MCF 10A (cell line): Measurements from ENCODE around the gene FBXL14. TPM values are rescaled to one million over a fixed set of nuclear protein-coding genes. Genes with fewer than 3 reads are reported as not detected.

Experiments used
- BruUV-seq: library from RNA; stranded (reverse); fragments of 400-500 nt; replicated peaks from 2 replicates; lab custom pipeline; 2021; lab: Mats Ljungman, UMichigan
- CTCF ChIA-PET: fragments of 300-600 bp; sonication (Branson Sonifier 250); formaldehyde crosslinking; extraction: SDS; loops from one replicate; lab custom pipeline; 2021; ENCODE audit warnings: antibody characterized with exemption, inconsistent platforms; lab: Yijun Ruan, JAX
- POLR2A ChIA-PET: fragments of 300-600, 350-650 bp; sonication (Branson Sonifier 250); formaldehyde crosslinking; extraction: SDS; loops from one replicate; lab custom pipeline; 2020; ENCODE audit warnings: antibody characterized with exemption, inconsistent platforms; lab: Yijun Ruan, JAX
- DNase-seq: peaks from one replicate; pipeline ENCODE4 v3.0.0-alpha.2; 2018; ENCODE audit not compliant: unreplicated experiment
- H3K27ac Mint-ChIP-seq: one replicate; pipeline ENCODE4 v1.8.0; 2022; ENCODE audit warnings: mild to moderate bottlenecking, low read depth, mixed read lengths; ENCODE audit not compliant: unreplicated experiment
- H3K27me3 Mint-ChIP-seq: one replicate; pipeline ENCODE4 v1.8.0; 2022; ENCODE audit warnings: mixed read lengths; ENCODE audit not compliant: insufficient read depth, unreplicated experiment
- H3K36me3 Mint-ChIP-seq: one replicate; pipeline ENCODE4 v1.8.0; 2022; ENCODE audit warnings: mild to moderate bottlenecking, moderate library complexity, mixed read lengths; ENCODE audit not compliant: insufficient read depth, unreplicated experiment
- H3K4me1 Mint-ChIP-seq: one replicate; pipeline ENCODE4 v1.8.0; 2022; ENCODE audit warnings: mixed read lengths; ENCODE audit not compliant: insufficient read depth, unreplicated experiment
- H3K4me3 Mint-ChIP-seq: one replicate; pipeline ENCODE4 v1.8.0; 2022; ENCODE audit warnings: mild to moderate bottlenecking, moderate library complexity, mixed read lengths; ENCODE audit not compliant: unreplicated experiment
- H3K9me3 Mint-ChIP-seq: one replicate; pipeline ENCODE4 v1.8.0; 2022; ENCODE audit warnings: mixed read lengths; ENCODE audit not compliant: unreplicated experiment
- intact Hi-C: fragments of 100-400 bp; cut with micrococcal nuclease; formaldehyde crosslinking; loops from 2 replicates; pipeline ENCODE4 v1.14.1; 2022
- total RNA-seq: library from RNA; stranded (reverse); gene quantifications from 2 replicates; pipeline ENCODE4 v1.2.3, GENCODE V29; 2022
- TF ChIP-seq, protein P1 (sequence below): fragments of 200-600 bp; IDR thresholded peaks from one replicate; pipeline ENCODE4 v1.8.0; 2022; ENCODE audit warnings: antibody characterized with exemption, mild to moderate bottlenecking; ENCODE audit not compliant: unreplicated experiment

The FBXL14 gene
- total RNA-seq, 1 experiment from 2014 or later: 9.4 TPM

DNA sequence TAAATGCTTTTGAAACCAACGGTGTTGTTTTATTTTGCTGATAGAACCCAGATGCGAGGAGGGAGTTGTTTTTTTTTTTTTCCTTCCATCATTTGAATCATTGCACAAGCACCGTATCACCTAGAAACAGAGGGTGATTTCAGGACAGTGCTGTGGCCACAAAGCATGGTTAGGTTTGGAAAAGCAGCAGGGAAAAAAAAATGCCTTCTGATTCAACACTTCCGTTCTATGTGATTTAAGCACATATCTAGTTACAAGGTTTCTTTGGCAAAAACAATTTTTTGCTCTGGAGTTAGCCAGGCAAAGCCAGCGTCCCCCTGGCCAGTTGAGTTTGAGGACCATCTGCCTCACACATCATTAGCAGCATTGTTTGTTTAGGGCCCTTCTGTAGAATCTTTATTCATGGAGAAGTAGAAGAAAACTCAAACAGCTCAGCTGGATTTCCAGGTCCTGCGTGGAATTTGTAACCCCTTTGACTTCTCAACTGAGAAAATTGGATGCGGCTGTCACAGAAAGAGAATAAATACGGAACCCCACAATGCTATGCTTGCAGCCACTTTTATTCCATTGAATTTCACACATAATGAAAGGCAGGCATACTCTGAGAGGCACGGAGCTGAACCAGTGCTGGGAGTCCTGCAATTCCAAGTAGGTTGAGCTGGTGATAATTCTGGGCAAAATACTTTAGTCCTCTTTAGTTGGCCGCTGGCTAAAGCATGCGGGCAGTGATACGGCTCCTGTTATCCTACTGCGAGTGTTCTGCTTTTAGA, 17.6 kb upstream of the FBXL14 start:
- Mint-ChIP-seq H3K27me3 (no peaks in the 10 kb centered on the region), H3K4me3 (no peak overlapping the region)

DNA sequence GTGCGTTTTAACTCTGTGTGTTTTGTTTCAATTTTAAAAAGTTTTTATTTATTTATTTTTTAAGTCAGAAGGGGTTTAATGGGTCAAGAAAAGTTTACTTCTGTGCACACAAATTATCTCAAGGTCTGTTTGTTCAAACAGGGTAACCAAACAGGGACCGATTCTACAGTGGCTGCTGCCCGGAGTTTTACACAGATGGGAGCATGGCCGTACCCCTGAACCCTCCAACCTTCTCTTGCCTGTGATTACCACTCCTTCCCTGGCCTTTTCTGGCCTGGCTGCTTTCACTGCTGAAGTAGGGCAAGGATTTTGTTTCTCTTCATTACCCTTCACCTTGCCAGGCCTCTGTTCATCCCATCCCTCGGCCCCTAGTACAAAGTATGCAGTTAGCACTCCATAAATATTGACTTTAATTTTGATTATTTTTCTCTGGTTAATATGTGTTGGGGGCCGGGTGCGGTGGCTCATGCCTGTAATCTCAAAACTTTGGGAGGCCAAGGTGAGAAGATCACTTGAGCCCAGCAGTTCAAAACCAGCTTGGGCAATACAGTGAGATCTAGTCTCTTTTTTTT, 15.8 kb upstream of the FBXL14 start:
- CTCF ChIA-PET: interaction anchor here (0.6 kb wide), 1 partner anchor 9 kb away, joined by 6 read pairs; no protein-coding TSS in a partner anchor
- H3K36me3 Mint-ChIP-seq: peaks cover 10% of the 10 kb centered on the region
- H3K27ac Mint-ChIP-seq: no peak overlapping the region
- no peak for DNase-seq
- no peak overlapping the region for H3K4me3 Mint-ChIP-seq
- TF ChIP-seq, protein P1, sequence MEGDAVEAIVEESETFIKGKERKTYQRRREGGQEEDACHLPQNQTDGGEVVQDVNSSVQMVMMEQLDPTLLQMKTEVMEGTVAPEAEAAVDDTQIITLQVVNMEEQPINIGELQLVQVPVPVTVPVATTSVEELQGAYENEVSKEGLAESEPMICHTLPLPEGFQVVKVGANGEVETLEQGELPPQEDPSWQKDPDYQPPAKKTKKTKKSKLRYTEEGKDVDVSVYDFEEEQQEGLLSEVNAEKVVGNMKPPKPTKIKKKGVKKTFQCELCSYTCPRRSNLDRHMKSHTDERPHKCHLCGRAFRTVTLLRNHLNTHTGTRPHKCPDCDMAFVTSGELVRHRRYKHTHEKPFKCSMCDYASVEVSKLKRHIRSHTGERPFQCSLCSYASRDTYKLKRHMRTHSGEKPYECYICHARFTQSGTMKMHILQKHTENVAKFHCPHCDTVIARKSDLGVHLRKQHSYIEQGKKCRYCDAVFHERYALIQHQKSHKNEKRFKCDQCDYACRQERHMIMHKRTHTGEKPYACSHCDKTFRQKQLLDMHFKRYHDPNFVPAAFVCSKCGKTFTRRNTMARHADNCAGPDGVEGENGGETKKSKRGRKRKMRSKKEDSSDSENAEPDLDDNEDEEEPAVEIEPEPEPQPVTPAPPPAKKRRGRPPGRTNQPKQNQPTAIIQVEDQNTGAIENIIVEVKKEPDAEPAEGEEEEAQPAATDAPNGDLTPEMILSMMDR: no peak
- H3K27me3 Mint-ChIP-seq: no peaks in the 10 kb centered on the region
- H3K9me3 Mint-ChIP-seq: no peaks in the 10 kb centered on the region
- POLR2A ChIA-PET: no interaction called here
- H3K4me1 Mint-ChIP-seq: peaks cover 16% of the 10 kb centered on the region
- intact Hi-C loops: no loop called here
- no TSS peak for BruUV-seq

More for the DNA sequence above, 17.6 kb upstream of the FBXL14 start:
- DNase-seq: no peak
- Mint-ChIP-seq H3K27ac (no peak overlapping the region), H3K36me3 (peaks cover 7% of the 10 kb centered on the region), H3K9me3 (no peaks in the 10 kb centered on the region), H3K4me1 (peaks cover 4% of the 10 kb centered on the region)
- BruUV-seq: no TSS peak
- intact Hi-C loops: no loop called here
- CTCF ChIA-PET: interaction anchor here (0.5 to 2.9 kb wide), 9 partner anchors 9 to 494 kb away, joined by 3 to 12 read pairs (median 4); partner anchors contain the start of gene WNT5B
- TF ChIP-seq, protein P1: no peak
- POLR2A ChIA-PET: interaction anchor here (0.6 to 1.9 kb wide), 4 partner anchors 17 to 84 kb away, joined by 3 to 4 read pairs (median 4); no protein-coding TSS in a partner anchor

DNA sequence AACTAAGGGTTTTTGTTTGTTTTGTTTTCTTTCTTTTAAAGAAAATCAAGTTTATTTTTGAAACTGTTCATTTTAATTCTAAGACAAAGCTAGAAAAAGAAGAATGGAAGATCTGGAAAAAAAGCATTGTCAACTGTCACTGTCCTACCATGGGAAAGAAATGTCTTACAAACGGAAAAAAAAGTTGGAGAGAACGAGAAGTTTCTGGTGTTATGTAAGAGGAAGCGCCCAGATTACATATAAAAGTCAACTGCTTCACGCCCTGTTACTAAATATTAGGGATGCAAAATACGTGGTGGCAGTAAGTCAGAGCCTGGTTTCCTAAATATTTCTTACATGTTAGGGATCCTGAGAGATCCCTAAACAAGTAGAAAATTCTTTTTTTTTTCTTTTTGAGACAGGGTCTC, 14.3 kb upstream of the FBXL14 start:
- no TSS peak for BruUV-seq
- intact Hi-C loops: loop anchor here (5.0 kb wide), 1 partner anchor 661 kb away; the partner anchor contains the start of gene RAD52
- Mint-ChIP-seq H3K27ac (no peak overlapping the region), H3K4me1 (peaks cover 26% of the 10 kb centered on the region), H3K36me3 (peaks cover 5% of the 10 kb centered on the region), H3K27me3 (no peaks in the 10 kb centered on the region), H3K9me3 (no peaks in the 10 kb centered on the region), H3K4me3 (no peak overlapping the region)
- ChIA-PET CTCF (interaction anchor here (1.4 kb wide), 2 partner anchors 26 to 491 kb away, joined by 5 to 6 read pairs; no protein-coding TSS in a partner anchor), POLR2A (no interaction called here)
- TF ChIP-seq, protein P1: no peak
- DNase-seq: no peak
